ENCODE measurements around the gene CACNG4.

DNA sequence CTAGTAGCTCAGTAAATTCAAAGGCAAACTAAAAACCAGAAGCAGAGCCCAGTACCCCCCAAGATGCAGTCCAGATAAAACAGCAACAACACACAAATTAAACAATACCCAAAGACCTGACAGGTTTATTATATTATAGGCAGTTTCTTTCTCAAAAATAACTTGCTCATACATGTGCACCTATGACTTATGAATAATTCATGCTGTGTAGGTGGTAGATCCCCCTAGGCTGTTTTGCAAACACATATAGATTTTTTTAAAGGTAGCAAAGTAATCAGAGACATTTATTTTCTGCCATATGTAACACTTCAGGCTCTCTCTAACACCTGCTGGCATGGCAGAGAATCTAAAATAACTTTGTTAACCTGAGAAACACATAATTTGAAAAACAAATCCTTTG is 107.1 kb downstream of the CACNG4 start:
- TF ChIP-seq CTCF (IDR thresholded peaks at IDR 0.05; ENCODE audit: poor library complexity, severe bottlenecking) (no peak), RAD21 (conservative IDR thresholded peaks at IDR 0.05) (no peak), SMC3 (conservative IDR thresholded peaks at IDR 0.05; ENCODE audit: poor library complexity) (no peak)

Data from neural cell (in vitro differentiated cells).